Fibroblast of peridontal ligament (primary cell): ENCODE measurements around the gene PPP1R13B.

Experiments used
- DNase-seq: peaks from one replicate; pipeline ENCODE4 v3.0.0-alpha.2; 2010; ENCODE audit errors: extremely low read depth

Gene PPP1R13B

DNA sequence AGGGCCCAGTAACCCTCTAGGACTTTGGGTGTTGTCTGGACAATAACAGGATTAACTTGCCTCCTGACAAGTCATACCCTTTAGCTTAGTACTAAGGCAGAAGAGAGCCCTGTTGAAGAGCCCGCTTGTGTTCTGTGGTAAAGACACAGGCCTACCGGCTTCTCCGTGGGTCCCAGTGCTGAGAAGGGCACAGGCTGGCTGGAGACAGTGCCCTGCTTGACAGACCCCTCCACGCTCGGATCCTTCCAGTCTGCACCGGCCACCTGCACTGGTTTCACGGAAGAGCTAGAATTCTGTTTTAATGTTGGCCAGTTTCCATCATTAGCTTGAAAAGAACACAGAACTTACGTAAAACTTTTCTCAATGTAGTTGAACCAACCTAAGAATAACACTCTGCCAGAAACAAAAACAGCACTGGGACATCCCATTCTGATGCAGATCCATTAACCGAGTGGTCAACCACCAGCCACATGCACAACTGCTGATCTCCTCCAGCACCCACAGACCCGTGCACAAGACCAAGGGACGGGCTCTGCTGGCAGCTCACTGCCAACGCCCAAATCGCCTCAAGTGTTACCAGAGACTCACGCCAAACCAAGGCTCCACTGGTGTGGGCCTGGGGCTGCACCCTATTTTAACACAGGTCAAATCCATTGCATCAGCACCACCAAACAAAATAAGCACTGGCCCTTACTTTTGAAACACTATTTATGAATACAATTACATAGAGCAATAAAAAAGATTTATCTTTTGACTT, 104.7 kb downstream of the PPP1R13B start:
- DNase-seq, result no peak

DNA sequence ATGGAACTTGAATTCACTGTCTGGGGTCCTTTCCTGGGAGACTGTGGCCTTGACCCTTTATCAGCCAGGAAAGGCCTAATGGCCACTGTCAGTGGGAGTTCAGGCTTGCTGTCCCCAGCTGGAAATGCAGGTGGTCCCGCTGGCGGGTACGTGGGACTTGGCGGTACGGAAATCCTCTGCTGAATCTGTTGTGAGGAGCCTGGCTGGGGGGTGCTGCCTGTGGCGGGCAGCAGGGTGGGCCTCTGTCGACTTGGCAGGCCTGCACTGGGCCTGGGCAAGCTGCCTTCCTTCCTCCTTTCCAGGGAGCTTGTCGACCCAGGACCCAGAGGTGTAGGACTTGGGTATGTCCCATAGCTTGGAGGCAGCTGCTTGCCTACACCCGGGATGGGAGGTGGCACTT, 105.5 kb downstream of the PPP1R13B start:
- no peak for DNase-seq

DNA sequence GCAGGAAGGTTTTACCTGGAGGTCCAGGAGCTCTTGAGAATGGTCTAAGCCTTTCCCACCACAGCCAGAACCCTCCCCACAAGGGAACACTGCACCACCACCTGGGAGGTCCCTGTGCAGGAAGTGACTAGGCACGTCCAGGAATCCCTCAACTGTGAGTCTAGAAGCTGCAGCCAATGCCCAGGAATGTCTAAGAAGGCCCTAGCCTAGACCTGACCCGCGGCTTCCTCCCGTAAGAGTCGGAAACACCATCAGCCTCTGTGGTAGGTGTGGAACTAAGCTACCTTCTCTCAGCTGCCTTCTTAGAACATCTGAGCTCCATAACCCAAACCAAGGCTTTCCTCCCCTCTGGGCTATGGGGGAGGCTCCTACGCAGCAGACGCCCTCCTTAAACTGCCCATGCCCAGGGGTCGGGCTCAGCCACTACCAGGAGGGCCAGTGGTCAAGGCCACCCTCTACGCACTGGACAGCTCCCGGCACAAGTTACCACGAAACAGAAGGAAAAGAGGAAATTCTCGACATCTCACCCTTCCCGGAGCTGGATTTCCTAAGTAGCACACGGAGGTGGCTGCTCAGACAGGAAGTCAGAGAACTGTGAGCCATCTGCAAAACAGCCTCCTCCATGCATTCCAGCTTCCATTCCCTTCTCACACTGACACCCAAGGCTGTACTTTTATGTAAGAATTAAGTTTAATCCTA, 106.2 kb downstream of the PPP1R13B start:
- DNase-seq, result no peak

DNA sequence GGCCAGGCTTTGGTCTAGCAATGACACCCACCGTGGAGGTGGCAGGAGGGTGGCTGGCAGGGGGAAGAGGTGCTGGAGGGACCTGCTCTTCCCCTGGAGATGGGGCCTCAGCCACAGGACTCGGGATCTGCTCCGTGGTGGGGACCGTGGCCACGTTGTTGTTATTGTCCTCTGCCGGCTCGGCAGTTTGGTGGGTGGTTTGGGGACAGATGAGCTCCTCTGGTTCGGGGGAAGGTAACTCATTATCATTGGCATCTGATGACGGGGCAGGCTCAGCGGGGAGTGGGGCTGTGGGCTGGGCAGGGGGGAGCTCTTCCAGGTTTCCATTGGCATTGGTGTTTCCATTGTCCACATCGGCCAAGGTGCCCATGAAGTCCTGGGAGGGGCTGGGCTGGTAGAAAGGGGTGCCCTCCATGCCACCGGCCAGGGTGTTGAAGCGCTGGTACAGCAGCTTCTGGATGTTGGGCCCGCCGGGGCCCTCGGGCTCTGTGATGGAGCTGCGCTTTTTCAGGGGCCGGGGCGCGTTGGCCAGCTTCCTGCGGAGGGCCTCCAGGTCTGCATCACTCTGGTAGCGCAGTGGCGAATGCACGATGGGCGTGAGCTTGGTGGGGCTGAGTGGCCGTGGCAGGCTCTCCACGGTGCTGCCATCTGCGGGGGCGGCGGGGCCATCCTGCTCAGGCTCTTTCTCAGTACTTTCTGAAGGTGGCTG, 107.4 kb downstream of the PPP1R13B start:
- DNase-seq, result no peak

DNA sequence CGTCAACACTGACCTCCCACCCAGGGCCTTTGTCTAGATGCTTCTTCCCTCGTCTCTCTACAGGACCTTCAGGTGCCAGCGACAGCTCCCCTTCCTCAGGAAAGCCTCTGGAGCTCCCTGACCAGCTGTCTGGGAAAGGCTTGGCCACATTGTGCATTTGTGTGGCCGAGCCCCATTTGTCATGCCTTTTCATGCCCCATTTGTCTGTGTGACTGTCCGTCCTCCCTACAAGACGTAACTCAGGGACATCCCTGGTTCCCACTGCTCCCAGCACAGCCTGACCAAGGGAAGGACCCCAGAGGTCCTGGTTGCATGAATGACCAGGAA, 107.9 kb downstream of the PPP1R13B start:
- no peak for DNase-seq

DNA sequence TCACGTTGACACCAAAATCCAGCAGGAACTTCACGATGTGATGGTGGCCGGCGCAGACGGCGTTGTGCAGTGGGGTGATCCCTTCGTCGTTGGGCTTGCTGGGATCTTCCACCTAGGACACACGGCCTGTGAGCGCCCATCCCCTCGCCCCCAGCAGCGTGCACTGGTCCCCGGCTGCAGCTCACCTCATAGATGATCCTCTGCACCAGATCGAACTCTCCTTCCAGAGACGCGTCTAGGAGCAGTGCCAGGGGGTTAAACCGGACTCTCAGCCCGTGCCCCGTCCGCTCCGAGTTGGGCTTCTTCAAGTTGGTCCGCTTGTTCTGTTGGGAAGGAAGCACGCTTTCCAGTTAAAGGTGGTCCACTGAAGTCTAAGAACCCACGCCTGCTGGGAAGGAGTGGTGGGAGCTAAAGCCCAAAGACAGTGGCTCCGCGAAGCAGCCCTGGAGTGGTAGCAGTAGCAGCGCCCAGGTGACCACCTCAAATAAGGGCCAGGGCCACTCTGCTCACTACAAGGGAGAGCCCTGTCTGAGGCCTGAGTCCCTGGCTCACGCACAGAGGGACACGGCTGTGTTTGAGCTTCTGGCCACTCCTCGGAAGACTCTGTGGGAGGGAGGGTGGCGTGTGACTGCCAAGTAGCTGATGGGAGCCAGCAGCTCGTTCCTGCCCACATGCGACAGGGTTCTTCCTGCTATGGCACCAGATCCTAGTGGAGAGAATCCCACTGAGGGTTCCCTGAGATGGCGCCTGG, 108.5 kb downstream of the PPP1R13B start:
- no peak for DNase-seq

DNA sequence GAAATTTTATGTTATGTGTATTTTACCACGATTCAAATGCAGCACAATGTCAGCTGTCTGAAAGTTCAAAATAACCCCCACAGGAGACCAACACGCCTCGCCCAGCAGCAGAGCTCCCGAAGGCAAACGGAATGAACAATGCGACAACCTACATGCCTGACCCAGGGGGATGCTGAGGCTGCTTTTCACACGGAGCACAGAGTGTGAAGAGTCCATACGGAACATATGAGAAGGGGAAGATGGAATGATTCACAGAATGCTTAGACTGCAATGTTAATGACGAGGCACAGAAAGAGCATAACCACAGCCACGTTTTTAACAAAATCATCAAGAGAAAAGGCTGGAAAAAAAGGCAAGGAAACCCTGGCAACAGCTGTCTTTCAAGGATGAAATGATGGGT, 109.2 kb downstream of the PPP1R13B start:
- DNase-seq, result no peak

DNA sequence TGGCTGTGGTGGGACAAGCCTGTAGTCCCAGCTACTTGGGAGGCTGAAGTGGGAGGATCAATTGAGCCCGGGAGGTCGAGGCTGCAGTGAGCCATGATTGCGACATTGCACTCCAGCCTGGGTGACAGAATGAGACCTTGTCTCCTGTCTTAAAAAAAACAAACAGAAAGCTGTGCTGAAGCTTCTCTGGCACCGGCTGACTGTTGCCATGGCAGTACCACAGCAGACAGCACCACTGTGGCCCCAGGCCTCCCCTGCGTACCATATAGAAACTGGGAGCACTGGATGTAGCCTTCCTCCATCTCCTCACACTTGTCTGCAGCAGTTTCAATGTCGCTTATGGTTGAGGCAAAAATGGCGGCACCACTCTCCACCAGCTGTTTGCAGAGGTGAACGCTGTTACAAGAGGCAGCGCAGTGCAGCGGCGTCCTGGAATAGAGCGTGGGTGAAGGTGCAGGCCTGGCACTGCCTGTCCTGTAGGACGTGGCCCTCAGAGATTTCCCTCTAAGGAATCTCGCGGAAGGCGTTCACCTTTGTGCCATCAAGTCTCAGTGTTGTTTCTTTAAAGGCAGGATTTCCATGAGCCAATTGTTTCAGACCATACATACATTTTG, 109.8 kb downstream of the PPP1R13B start:
- no peak for DNase-seq

DNA sequence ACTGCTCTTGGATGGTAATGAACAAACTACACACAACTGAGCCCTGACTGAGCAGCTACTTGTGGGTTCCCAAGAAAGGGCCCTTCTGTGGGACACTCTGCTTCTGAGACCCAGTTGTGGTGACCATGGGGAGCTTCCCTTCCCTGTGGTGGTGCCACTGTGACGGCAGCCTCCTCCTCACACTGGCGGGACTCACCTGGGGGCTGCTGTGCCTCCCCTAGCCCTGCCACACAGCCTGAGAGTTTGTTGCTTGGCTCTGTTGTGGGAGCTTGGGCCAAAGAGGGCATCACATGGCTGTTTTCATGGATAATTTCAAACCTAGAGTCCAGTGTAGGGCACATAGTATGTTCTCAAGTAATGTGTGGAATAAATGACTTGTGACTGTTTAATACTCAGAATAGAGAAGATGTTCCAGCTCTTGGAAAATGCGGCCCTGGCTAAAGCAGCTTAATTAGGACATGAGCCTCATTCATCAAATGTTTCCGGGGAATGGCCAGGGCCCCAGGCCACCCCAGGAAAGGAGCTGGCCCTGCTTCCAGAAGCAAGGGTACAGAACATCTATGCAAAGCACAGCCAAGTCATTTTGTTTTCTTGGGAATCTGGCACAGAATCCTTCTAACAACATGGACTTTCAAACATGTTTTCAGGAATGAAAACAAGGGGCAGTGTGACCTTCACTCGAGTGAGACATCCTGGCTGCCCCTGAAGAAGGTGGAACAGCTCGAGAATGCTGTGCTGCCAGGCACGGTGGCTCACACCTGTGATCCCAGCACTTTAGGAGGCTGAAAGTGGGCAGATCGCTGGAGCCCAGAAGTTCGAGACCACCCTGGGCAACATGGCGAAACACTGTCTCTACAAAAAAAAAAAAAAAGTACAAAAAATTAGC, 110.6 kb downstream of the PPP1R13B start:
- no peak for DNase-seq

DNA sequence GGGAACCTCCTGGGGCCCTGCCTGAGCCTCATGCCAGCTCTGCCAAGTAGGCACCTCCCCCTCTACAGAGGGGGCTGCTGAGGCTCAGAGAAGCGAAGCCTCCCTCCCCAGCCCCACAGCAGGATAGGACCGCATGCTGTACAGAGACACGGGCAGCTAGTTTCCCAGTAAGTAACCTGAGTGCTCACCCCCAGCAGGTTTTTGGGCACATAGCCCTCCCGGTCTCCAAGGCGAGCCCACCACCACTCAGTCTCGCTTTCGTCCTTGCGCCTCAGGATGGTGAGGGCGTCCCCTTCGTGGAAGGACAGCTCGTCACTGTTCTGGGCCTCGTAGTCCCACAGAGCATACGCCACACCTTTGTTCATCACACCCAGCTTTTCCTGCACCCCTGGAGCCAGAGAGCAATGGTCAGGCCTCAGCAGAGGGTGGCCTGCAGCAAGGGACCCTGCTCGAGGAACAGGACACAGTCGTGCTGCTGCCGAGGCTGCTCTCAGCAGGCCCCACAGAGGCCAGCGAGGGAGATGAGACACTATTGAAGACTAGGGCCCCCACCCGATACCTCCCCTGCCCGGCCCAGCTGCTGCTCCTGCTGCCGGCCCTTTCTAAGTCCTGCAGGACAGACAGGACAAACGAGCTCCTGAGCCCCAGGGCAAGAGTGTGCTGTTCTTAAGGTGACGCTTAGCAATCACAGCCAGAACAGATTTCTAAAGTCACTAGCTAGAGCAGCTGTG, 111.4 kb downstream of the PPP1R13B start:
- no peak for DNase-seq

DNA sequence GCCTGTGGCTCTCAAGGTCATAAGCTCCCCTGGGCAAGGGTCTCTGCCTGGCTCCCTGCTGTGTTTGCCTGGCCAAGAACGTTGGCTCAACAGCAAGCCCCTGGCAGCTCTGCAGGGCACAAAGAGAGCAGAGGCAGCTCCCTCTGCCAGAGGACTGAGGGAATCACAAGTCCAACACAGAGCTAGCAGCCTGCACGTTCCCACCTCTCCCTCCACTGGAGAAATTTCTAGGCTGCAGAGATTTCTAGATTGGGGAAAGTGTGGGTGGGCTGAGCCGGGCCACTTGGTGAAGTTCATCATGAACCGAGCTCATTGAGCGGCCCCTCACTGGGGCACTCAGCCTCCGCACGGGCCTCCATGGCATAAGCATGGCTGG, 111.9 kb downstream of the PPP1R13B start:
- no peak for DNase-seq

DNA sequence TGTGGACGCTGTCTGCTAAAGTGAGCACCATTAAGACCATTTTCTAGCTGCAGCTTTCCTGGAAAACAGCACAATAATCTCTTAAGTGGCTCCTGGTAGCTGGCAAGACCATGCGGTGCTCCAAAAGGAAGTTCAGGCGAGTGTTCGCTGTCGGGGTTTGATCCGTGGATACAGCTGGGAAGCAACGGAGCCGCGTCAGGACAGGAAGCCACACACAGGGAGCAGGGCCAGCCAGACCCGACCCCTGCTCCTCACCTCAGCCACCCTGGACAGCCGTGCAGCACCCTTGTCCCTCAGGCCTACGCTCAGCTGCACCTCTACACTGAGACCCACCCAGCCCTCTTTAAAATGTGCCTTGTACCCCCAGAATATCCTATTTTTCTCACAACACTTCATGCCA, 112.4 kb downstream of the PPP1R13B start:
- DNase-seq, result no peak

DNA sequence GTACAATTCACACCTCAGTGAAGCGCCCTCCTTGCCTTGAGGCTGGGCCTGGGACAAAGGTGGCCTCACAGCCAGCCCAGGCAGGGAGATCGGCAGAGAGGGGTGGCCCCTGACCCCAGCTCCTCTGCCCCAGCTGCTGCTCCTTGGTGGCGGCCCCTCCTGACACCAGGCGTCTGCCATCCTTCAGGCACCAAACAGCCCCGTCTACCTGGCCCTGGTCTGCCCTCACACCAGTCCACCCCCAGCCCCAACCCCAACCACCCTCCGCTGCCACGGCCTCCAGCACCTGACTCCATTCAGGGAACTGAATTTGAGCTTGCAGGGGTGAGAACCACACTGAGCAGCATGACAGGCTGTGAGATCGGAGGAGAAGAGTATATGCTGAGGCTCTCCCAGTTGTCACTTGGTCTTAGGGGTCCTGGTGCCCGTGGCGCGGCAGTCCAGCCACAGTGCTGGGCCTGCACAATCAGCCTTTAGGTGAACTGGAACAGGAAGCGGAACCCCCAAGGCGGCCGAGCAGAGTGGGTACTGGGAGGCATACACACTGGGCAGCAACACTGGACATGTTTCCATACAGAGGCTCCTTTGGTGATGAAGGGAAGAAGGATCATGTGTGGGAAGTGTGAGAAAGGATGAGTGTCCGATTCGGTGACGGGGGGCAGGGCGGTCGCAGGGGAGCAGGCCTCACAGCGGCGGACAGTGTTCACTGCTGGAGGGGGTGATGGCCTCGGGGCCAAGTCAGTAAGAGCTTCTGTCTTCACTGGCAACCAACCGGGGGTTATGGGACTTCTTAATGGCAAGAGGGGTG, 113.1 kb downstream of the PPP1R13B start:
- DNase-seq, result no peak

DNA sequence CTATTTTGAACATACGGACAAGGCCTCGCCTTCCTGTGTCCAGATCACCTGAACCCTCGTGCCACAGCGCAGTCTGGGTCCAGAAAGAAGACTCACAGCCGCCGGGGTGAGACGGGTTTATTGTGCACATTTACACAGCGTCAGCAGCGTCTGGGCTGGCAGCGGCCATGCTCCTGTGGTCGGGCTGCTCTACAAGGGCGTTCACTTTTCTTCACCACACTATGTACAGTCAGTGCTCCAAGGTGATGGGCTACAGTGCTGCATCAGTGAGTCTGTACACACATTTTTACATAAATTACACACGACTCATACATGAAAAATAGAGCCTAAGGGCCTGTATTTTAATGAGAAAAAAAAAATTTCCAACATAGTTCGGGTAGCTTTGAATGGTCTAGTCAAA, 113.7 kb downstream of the PPP1R13B start:
- DNase-seq, result no peak

DNA sequence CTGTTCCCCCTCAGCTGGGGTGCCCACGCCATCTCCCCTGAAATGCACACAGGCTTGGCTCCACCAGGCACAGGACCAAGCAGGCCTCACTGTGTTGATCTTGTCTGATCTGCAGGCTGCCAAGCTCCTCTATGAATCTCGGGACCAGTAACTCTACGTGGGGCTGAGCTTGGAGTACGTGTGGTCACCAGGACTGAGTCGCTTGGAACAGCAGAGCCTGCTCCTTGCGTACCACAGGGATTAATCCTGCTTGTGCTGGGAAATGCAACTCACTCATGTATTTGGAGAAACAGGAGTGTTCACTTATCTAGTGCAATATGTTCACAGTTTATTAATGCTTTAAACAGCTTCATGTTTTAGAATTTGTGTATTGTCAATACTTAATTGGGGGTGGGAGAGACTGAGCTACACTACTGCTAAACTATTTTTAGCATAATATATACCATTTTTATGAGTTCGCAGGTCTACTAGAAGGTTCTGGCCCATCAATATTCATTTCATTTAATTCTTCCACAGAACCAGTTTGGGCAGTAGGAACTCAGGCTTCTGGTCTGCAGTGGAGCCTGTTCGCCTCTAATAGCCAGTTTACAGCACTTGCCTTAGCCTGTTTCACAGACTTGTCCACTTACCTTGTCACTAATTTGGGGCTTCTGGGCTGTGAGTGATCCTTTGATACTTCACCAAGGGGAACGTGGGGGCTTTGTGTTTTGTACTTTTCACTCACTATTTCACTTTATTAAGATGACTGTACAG, 114.3 kb downstream of the PPP1R13B start:
- DNase-seq, result no peak

DNA sequence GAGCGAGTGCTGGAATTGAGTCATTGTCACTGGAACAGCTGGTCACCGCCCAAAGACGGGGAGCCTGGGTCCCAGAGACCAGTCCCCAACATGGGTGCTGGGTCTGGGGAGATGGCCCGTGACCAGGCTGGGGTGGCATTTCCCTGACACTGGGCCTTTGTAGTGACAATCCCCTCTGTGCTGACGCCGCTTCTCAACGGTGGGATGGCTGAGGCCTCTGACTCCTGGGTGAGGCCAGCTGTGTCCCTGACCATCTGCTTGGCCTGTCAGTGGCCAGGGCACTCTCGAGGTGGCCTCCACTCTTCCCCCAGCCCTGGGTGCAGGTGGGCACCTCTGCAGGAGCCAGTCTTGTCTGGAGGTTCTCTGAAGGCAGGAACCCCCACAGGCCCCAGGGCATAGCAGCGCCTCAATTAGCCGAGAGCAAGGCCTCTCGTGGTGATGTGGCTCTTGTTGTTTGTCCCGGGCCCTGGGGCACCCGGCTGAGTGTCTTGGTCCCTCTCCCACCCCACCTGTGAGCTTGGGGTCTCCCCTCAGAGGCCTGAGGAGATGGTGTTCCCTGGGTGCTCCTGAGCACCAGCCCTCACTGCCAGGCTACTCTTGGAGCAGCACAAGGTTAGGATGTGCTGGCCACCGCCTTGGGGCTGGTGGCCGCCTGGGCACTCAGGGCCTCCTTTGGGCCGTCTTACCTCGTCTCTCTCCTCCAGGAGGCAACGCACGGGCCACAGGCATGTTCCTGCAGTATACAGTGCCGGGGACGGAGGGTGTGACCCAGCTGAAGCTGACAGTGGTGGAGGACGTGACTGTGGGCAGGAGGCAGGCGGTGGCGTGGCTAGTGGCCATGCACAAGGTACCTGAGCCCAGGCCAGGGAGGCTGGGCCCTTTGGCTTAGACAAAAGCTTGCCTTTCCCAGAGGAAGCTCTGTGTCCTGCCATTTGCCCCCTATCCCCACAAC, 115.2 kb downstream of the PPP1R13B start:
- no peak for DNase-seq

DNA sequence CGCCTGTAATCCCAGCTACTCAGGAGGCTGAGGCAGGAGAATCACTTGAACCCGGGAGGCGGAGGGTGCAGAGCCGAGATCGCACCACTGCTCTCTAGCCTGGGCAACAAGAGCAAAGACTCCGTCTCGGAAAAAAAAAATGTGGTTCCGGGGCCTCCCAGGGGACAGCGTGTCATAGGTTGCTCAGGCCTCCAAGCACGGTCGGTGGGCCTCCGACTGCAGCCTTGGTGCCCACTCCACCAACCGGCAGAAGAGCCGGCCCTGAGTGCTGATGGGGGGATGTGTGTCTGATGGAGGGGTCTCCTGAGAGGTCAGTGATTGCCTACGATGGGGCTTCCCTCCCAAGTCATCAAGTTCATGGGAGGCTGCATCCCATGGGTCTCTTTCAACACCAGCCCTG, 115.9 kb downstream of the PPP1R13B start:
- DNase-seq, result no peak
